ENCODE measurements around the gene PRM3. TPM values are rescaled to one million over a fixed set of nuclear protein-coding genes. Genes with fewer than 3 reads are reported as not detected.

The PRM3 gene
- total RNA-seq, 2 experiments from 2014 or later: not detected

GRCh38 chr16:11245988-11246387 lies 27.4 kb downstream of the PRM3 start:
- Mint-ChIP-seq H3K4me1 (ENCODE audit: low read depth) (peaks cover 51% of the 10 kb centered on the region), H3K27me3 (ENCODE audit: low read depth) (no peaks in the 10 kb centered on the region), H3K9me3 (ENCODE audit: insufficient read depth) (no peaks in the 10 kb centered on the region), H3K27ac (peak overlapping the region; percentile 58), H3K36me3 (ENCODE audit: low read depth) (peaks cover 54% of the 10 kb centered on the region), H3K4me3 (no peak overlapping the region)
- DNase-seq (peak; percentile 62), ATAC-seq (peak; percentile 41)
- ChIA-PET CTCF (interaction anchor here (1.0 to 3.0 kb wide), 6 partner anchors 8 to 281 kb away, joined by 3 to 9 read pairs (median 5); partner anchors contain the start of gene SOCS1), POLR2A (interaction anchor here (0.6 to 4.2 kb wide), 10 partner anchors 8 to 154 kb away, joined by 3 to 20 read pairs (median 4); partner anchors contain the start of gene SOCS1)

- Mint-ChIP-seq H3K36me3 (ENCODE audit: low read depth) (peaks cover 47% of the 10 kb centered on the region), H3K27me3 (ENCODE audit: low read depth) (no peaks in the 10 kb centered on the region), H3K4me1 (ENCODE audit: low read depth) (peaks cover 45% of the 10 kb centered on the region), H3K4me3 (peak overlapping the region; percentile 6), H3K9me3 (ENCODE audit: insufficient read depth) (no peaks in the 10 kb centered on the region), H3K27ac (peak overlapping the region; percentile 67)
- CTCF ChIA-PET: interaction anchor here (2.3 to 3.0 kb wide), 3 partner anchors 11 to 280 kb away, joined by 6 to 9 read pairs (median 7); partner anchors contain the start of gene SOCS1
- ATAC-seq (no peak), DNase-seq (no peak)
- POLR2A ChIA-PET: interaction anchor here (0.7 to 2.1 kb wide), 6 partner anchors 9 to 142 kb away, joined by 3 to 7 read pairs (median 6); partner anchors contain the start of gene SOCS1
Measured at GRCh38 chr16:11245222-11245737, 28.1 kb downstream of the PRM3 start.

GRCh38 chr16:11242658-11243057 lies 30.8 kb downstream of the PRM3 start:
- POLR2A ChIA-PET: interaction anchor here (1.0 to 3.8 kb wide), 3 partner anchors 9 to 18 kb away, joined by 3 to 15 read pairs (median 3); no protein-coding TSS in a partner anchor
- Mint-ChIP-seq H3K36me3 (ENCODE audit: low read depth) (peaks cover 24% of the 10 kb centered on the region), H3K27ac (no peak overlapping the region), H3K4me3 (no peak overlapping the region), H3K9me3 (ENCODE audit: insufficient read depth) (no peaks in the 10 kb centered on the region), H3K27me3 (ENCODE audit: low read depth) (no peaks in the 10 kb centered on the region), H3K4me1 (ENCODE audit: low read depth) (peaks cover 29% of the 10 kb centered on the region)
- no peak for ATAC-seq
- CTCF ChIA-PET: interaction anchor here (0.6 kb wide), 1 partner anchor 191 kb away, joined by 3 read pairs; no protein-coding TSS in a partner anchor
- DNase-seq: no peak

GRCh38 chr16:11241480-11242204 lies 31.8 kb downstream of the PRM3 start:
- Mint-ChIP-seq H3K27ac (no peak overlapping the region), H3K9me3 (ENCODE audit: insufficient read depth) (no peaks in the 10 kb centered on the region), H3K4me1 (ENCODE audit: low read depth) (peaks cover 27% of the 10 kb centered on the region), H3K4me3 (no peak overlapping the region), H3K27me3 (ENCODE audit: low read depth) (no peaks in the 10 kb centered on the region), H3K36me3 (ENCODE audit: low read depth) (peaks cover 16% of the 10 kb centered on the region)
- ATAC-seq (no peak), DNase-seq (no peak)
- ChIA-PET POLR2A (interaction anchor here (1.0 to 3.8 kb wide), 4 partner anchors 10 to 17 kb away, joined by 3 to 15 read pairs (median 10); no protein-coding TSS in a partner anchor), CTCF (interaction anchor here (1.2 to 1.3 kb wide), 3 partner anchors 9 to 287 kb away, joined by 3 to 5 read pairs (median 4); no protein-coding TSS in a partner anchor)

- ATAC-seq (peak; percentile 67), DNase-seq (peak; percentile 54)
- Mint-ChIP-seq H3K36me3 (ENCODE audit: low read depth) (peaks cover 11% of the 10 kb centered on the region), H3K4me3 (peak overlapping the region; percentile 64), H3K4me1 (ENCODE audit: low read depth) (peaks cover 23% of the 10 kb centered on the region), H3K27ac (no peak overlapping the region), H3K9me3 (ENCODE audit: insufficient read depth) (no peaks in the 10 kb centered on the region), H3K27me3 (ENCODE audit: low read depth) (no peaks in the 10 kb centered on the region)
- ChIA-PET CTCF (interaction anchor here (0.9 to 1.3 kb wide), 6 partner anchors 8 to 287 kb away, joined by 3 to 5 read pairs (median 4); no protein-coding TSS in a partner anchor), POLR2A (interaction anchor here (1.2 to 3.8 kb wide), 5 partner anchors 10 to 147 kb away, joined by 5 to 15 read pairs (median 5); partner anchors contain the start of gene SOCS1)
Measured at GRCh38 chr16:11240636-11241473, 32.6 kb downstream of the PRM3 start.

- Mint-ChIP-seq H3K4me1 (ENCODE audit: low read depth) (peaks cover 23% of the 10 kb centered on the region), H3K36me3 (ENCODE audit: low read depth) (peaks cover 2% of the 10 kb centered on the region), H3K4me3 (peak overlapping the region; percentile 64), H3K9me3 (ENCODE audit: insufficient read depth) (no peaks in the 10 kb centered on the region), H3K27me3 (ENCODE audit: low read depth) (no peaks in the 10 kb centered on the region), H3K27ac (no peak overlapping the region)
- ChIA-PET CTCF (interaction anchor here (0.9 to 1.2 kb wide), 4 partner anchors 15 to 286 kb away, joined by 3 to 4 read pairs (median 3); no protein-coding TSS in a partner anchor), POLR2A (interaction anchor here (1.2 to 3.8 kb wide), 5 partner anchors 11 to 146 kb away, joined by 5 to 15 read pairs (median 5); partner anchors contain the start of gene SOCS1)
- no peak for ATAC-seq
- DNase-seq: no peak
Measured at GRCh38 chr16:11239644-11240632, 33.5 kb downstream of the PRM3 start.

- Mint-ChIP-seq H3K27me3 (ENCODE audit: low read depth) (no peaks in the 10 kb centered on the region), H3K9me3 (ENCODE audit: insufficient read depth) (no peaks in the 10 kb centered on the region), H3K4me1 (ENCODE audit: low read depth) (peaks cover 30% of the 10 kb centered on the region), H3K36me3 (ENCODE audit: low read depth) (peaks cover 2% of the 10 kb centered on the region), H3K4me3 (no peak overlapping the region), H3K27ac (peak overlapping the region; percentile 29)
- ChIA-PET POLR2A (interaction anchor here (1.6 to 2.1 kb wide), 2 partner anchors 8 to 14 kb away, joined by 4 to 10 read pairs; no protein-coding TSS in a partner anchor), CTCF (interaction anchor here (1.0 to 1.8 kb wide), 2 partner anchors 8 to 17 kb away, joined by 4 to 6 read pairs; partner anchors contain the start of gene SOCS1)
- DNase-seq (no peak), ATAC-seq (no peak)
Measured at GRCh38 chr16:11238272-11239202, 34.9 kb downstream of the PRM3 start.

- CTCF ChIA-PET: interaction anchor here (0.7 to 5.0 kb wide), 4 partner anchors 17 to 273 kb away, joined by 3 to 56 read pairs (median 3); partner anchors contain the start of gene SOCS1
- H3K27me3 Mint-ChIP-seq (ENCODE audit: low read depth): no peaks in the 10 kb centered on the region
- H3K4me1 Mint-ChIP-seq (ENCODE audit: low read depth): peaks cover 48% of the 10 kb centered on the region
- H3K36me3 Mint-ChIP-seq (ENCODE audit: low read depth): peaks cover 2% of the 10 kb centered on the region
- ATAC-seq: no peak
- POLR2A ChIA-PET: interaction anchor here (0.6 to 4.4 kb wide), 7 partner anchors 9 to 184 kb away, joined by 3 to 122 read pairs (median 4); partner anchors contain the start of gene SOCS1
- no peak for DNase-seq
- H3K4me3 Mint-ChIP-seq: no peak overlapping the region
- H3K27ac Mint-ChIP-seq: peak overlapping the region; percentile 68
- no peaks in the 10 kb centered on the region for H3K9me3 Mint-ChIP-seq (ENCODE audit: insufficient read depth)
Measured at GRCh38 chr16:11236461-11237254, 36.8 kb downstream of the PRM3 start.

GRCh38 chr16:11235703-11235991 lies 37.8 kb downstream of the PRM3 start:
- CTCF ChIA-PET: interaction anchor here (0.6 to 5.0 kb wide), 5 partner anchors 17 to 271 kb away, joined by 3 to 56 read pairs (median 3); partner anchors contain the start of gene SOCS1
- Mint-ChIP-seq H3K9me3 (ENCODE audit: insufficient read depth) (no peaks in the 10 kb centered on the region), H3K27ac (peak overlapping the region; percentile 81), H3K4me3 (no peak overlapping the region), H3K4me1 (ENCODE audit: low read depth) (peaks cover 58% of the 10 kb centered on the region), H3K27me3 (ENCODE audit: low read depth) (no peaks in the 10 kb centered on the region), H3K36me3 (ENCODE audit: low read depth) (peaks cover 2% of the 10 kb centered on the region)
- POLR2A ChIA-PET: interaction anchor here (1.0 to 4.4 kb wide), 3 partner anchors 10 to 18 kb away, joined by 3 to 122 read pairs (median 6); partner anchors contain the start of gene SOCS1
- no peak for ATAC-seq
- DNase-seq: no peak
